GM19043 (cell line): ENCODE data around the gene ARL13A.
"Not testable (repeated sequence)": the region's sequence is repeated elsewhere in the genome, so short reads cannot be mapped to it uniquely, and the experiment has no call there.

Experiments used
- ATAC-seq: cut with Tn5 transposase; IDR thresholded peaks from one replicate; pipeline ENCODE4 v1.9.1; 2021; ENCODE audit warnings: low read depth; ENCODE audit not compliant: unreplicated experiment

The ARL13A gene

DNA sequence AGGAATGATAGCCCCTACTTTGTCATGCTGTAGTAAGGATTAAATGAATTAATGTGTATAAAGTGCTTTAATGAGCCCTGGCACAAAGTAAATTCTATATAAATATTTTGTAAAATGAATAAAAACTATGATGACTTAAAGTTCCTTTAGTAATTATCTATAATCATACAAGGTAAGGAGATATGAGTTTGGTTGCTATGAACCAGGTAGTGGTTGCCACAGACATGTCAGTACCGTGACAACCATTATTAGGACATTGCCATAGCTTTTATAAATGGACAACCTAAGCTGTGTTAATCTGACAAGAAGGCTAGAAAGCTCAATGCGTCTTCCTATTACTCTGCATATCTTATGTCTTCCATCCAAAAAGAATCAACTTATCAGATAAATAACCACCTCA lies at the start of gene ARL13A:
ARL13A (plus strand) TSS at position 301 of the 400 bp plus-strand sequence. CDS start 3,982 bp downstream, outside the sequence.
- ATAC-seq, result no peak

- no peak for ATAC-seq
These were observed 45.1 kb upstream of the ARL13A start for GRCh38 chrX:100924375-100924774.

- no peak for ATAC-seq
These were observed 43.1 kb upstream of the ARL13A start for GRCh38 chrX:100926453-100926852.

DNA sequence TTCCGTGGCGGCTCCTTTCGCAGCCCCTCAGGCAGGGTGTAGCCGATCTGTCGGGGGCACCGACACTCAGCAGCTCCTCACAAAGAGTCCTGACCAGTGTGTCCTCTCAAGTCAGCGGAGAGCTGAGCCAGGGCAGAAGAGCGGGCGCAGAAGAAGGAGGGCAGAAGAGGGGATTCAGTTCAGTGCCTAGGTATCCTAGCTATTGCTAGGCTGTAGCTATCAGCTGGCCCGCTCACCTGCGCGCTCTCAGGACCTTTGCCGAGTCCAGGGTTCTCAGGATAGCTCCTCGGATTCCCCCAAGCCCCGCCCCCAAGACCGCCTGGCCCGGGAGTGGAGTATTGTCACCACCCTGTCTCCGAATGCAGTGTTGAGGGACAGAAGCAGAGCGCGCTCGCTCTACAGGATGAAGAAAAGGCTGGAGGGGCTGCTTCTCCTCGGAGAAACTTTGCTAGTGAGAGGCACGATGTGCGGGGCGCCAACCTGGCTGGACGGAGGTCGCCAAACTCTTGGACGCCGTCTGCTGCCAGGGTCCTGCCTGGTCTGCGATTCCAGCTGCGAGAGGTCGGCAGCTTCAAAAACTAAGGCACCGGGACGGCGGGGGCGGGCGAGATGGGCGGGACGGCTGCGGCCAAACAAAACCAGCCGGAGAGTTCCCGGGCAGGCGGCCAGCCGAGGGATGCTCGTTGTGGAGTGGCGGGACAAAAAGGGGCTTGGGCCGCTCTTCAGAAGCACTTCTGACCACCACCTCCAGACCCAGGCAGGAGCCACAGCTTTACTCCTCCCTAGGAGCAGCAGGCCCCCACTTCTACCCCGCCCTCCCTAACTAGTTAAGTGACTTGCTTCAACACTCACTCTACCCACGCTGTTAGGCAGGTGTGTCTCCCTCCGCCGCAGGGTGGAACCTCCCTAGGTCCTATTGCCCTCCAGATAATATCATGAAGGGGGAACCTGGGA lies 40.6 kb upstream of the ARL13A start, which contains the start of gene XKRX:
XKRX (minus strand) TSS at position 258 of the 954 bp plus-strand sequence. CDS start 613 bp downstream, outside the sequence.
- no peak for ATAC-seq

GRCh38 chrX:100931218-100931924 lies 38.1 kb upstream of the ARL13A start:
- peak; percentile 40 for ATAC-seq

- no peak for ATAC-seq
These were observed 37.6 kb upstream of the ARL13A start for GRCh38 chrX:100931925-100932285.

DNA sequence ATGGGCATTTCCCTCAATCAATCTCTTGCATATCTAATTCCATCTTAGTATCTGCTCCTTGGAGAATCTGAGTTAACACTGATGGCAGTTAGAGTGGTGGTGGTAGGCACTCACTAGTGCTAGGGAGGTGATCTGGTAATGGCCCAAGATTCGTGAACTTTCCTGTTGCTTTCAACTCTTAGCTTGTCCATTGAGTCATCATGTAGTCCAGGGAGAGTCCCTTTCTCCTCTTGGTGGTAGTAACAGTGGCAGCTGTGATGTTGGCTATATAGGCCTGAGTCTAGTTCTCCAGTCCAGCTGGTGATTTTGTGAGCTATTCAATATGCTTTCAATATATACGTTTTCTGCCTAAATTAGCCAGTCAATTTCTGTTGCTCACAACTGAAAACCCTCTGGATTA lies 33.7 kb upstream of the ARL13A start:
- no peak for ATAC-seq

DNA sequence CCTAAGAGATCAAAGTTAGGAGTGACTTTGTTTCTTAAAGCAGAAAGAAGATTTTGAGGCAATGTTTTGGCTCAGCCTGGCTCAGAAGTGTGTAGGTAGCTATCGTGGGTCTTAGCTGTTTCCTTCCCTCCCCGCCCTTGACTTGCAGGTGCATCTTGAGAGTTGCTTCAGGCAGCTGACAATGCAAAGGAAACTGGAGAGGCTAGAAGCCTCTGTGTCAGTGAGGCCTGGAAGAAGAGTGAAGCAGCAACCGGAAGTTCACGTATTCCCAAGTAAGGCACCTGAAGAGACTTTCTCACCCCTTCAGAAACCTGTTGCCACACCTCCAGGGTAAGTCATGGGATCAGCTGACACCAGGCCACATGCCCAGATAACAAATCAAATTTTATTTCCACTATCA lies 30.2 kb upstream of the ARL13A start:
- ATAC-seq, result no peak

- no peak for ATAC-seq
These were observed 24.9 kb upstream of the ARL13A start for GRCh38 chrX:100944601-100945000.

DNA sequence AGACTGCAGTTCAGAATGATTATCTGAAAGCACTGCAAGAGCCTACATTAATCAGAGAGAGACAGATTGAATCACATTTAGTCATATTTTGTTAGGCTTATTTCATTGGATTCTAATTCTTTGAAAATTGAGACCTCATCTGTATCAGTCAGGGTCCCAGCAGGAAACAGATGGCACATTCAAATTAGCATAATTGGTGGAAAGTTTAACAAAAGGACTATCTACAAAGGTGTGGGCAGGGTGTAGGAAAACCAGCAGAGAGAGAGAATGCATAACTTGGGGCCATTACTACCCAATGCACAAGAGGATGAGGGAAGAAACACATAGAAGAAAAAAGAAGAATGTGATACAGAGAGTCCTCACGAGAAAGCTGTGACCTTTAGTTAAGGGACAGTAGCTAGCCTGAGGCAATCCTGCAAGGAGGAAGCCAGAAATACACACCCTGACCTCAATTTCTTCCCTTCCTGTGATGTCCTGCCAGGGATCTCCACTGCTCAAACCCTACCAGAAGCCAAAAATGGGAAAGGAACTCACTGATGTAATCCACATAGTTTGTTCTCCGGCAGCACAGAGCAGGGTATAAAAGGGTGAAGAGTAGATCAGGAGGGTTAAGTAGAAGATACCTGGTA lies 23.1 kb upstream of the ARL13A start:
- no peak for ATAC-seq

- ATAC-seq, result no peak
These were observed 21.0 kb upstream of the ARL13A start for GRCh38 chrX:100948557-100948956.

GRCh38 chrX:100962811-100963210 lies 6.7 kb upstream of the ARL13A start:
- ATAC-seq, result no peak

DNA sequence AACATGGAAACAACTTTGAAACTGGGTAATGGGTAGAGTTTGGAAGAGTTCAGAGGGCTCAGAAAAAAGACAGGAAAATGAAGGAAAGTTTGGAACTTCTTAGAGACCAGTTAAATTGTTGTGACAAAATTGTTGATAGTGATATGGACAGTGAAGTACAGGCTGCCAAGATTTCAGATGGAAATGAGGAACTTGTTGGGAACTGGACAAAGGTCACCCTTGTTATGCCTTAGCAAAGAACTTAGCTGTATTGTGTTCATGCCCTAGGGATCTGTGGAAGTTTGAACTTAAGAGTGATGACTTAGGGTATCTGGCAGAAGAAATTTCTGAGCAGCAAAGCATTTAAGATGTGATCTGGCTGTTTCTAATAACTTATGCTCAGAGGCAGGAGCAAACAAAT lies 5.1 kb upstream of the ARL13A start:
- ATAC-seq, result no peak

DNA sequence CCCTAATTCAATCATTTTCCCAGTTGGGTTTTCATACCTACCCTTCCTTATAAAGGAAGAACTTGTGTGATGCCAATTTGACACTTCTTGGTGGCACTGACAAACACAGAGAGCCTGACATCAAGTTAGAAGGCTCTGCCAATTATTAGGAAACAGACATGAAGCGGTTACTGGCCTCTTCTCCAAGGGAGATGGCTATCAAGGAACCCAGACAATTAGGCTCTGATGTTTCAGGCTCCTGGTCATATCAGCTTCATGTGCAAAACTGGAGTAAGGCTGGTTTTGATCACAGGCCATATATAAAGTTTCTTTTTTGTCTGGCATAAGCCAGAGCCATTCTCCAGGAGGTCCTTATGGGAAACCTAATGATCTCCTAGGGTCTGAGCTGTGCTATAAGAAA lies 428 bp downstream of the ARL13A start:
- no peak for ATAC-seq

GRCh38 chrX:100973411-100973810 lies 3.9 kb downstream of the ARL13A start:
- ATAC-seq, result no peak

GRCh38 chrX:100975212-100975611 lies 5.7 kb downstream of the ARL13A start:
- ATAC-seq, result no peak

DNA sequence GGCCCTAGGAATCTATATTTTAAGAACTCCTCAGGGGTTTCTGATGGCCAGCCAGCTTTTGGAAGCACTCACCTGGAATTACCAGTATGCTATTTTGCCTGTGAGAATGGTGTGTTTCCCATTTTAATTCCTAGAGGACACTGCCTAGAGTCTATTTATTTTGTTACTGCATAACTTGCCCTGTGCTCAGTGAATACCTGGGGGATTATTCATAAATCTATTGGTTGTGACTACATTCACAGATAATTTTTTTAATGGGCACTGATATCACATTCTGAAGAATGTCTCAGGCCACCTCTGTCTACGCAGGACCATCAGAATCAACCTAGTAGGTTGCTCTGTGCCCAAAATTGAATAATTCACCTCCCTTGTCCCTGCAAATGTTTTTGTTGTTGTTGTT lies 6.7 kb downstream of the ARL13A start:
- no peak for ATAC-seq

GRCh38 chrX:100979881-100980607 lies 10.5 kb downstream of the ARL13A start:
- ATAC-seq, result no peak

- ATAC-seq, result no peak
These were observed 11.3 kb downstream of the ARL13A start for GRCh38 chrX:100980608-100981497.

DNA sequence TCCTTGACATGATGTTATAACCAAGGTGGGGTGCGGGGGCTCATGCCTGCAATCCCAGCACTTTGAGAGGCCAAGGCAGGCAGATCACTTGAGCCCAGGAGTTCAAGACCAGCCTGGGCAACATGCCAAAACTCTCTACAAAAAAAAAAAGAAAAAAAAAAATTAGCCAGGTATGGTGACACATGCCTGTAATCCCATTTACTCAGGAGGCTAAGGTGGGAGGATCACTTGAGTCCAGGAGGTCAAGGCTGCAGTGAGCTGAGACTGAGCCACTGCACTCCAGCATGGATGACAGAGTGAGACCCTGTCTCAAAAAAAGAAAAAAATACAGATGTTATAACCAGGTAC lies 12.0 kb downstream of the ARL13A start:
- ATAC-seq, result not testable (repeated sequence)
